ENCODE measurements around the gene HMGXB3.

The HMGXB3 gene

DNA sequence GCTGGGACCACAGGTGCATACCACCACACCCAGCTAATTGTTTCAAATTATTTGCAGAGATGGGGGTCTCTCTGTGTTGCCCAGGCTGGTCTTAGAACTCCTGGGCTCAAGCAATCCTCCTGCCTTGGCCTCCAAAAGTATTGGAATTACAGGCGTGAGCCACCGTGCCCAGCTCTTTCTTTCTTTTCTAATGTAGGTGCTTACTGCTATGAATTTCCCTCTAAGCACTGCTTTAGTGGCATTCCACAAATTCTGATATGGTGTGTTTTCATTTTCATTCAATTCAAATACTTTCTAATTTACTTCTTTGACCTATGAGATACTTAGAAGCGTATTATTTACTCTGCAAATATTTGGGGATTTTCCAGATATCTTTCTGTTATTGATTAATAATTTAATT is 14.9 kb downstream of the HMGXB3 start:
- no peak for TF ChIP-seq CTCF (IDR thresholded peaks at IDR 0.05; ENCODE audit: insufficient read depth, low read length)
- Histone ChIP-seq H3K27me3 (ENCODE audit: insufficient read depth, poor library complexity, severe bottlenecking) (no peaks in the 10 kb centered on the region), H3K4me3 (replicated peaks; ENCODE audit: insufficient read depth, low read length) (no peak overlapping the region), H3K27ac (replicated peaks) (no peak overlapping the region)
- no peak for DNase-seq (ENCODE audit: low read depth in 1 of 2, low spot score in 1 of 2)

DNA sequence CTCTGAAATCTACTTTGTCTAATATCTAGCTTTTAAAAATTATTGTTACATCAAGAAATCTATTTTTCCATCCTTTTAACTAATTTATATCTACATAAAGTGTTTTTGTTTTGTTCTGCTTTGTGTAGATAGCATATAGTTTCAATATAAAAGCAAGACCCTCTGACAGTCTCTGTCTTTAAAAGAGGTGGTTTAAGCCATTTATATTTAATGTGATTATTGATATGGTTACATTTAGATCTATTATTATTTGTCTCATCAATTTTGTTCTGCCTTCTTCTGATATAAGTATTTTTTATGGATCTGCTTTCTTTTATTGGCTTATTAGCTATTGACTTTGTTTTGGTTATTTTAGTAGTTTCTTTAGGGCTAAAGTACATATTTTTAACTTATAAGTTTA is 16.0 kb downstream of the HMGXB3 start:
- Histone ChIP-seq H3K4me3 (replicated peaks; ENCODE audit: insufficient read depth, low read length) (no peak overlapping the region), H3K27me3 (ENCODE audit: insufficient read depth, poor library complexity, severe bottlenecking) (no peaks in the 10 kb centered on the region), H3K27ac (replicated peaks) (no peak overlapping the region)
- TF ChIP-seq GABPA (IDR thresholded peaks at IDR 0.05; ENCODE audit: low read depth) = no peak
- TF ChIP-seq SPI1 (IDR thresholded peaks at IDR 0.05; ENCODE audit: borderline replicate concordance, low read depth) = no peak
- no peak for TF ChIP-seq REST (IDR thresholded peaks at IDR 0.05; ENCODE audit: insufficient replicate concordance, low read depth)
- no peak for TF ChIP-seq CTCF (IDR thresholded peaks at IDR 0.05; ENCODE audit: insufficient read depth, low read length)
- no peak for TF ChIP-seq POLR2AphosphoS5 (IDR thresholded peaks at IDR 0.05; ENCODE audit: low read depth)
- no peak for DNase-seq (ENCODE audit: low read depth in 1 of 2, low spot score in 1 of 2)

DNA sequence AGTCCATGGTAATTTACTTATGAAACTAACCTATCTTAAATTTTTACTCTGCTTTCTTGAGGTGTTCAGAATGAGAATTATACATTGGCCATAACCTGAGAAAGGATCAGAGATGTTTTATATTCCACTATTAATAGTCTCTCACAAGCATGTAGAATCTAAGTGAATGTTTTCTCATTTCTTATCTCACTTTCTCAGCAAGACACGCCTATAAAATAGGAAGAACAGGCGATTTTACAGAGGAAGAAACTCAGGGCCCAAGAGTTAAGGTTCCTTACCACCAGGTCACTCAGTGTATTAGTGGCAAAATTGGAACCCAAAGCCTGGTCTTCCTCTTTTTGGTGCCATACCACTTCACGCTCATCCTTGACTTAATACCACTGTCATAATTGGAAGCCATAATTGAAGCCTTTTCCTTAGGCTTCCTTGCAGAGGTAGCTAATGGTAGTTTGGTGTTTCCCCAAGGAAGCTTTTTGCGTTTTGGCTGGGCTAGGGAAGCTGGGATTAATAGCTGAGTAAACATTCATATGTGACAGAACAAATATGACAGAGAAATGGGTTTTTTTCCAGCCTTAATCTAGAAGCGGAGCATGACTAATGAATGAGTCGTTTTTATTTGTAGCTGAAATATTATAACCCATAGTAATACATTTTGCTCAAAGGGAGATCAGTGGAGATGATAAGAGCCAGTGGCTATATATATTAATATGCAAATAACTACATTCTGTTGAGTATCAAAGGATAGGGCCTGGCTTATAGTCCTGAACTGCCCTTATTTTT is 16.9 kb downstream of the HMGXB3 start:
- TF ChIP-seq SPI1 (IDR thresholded peaks at IDR 0.05; ENCODE audit: borderline replicate concordance, low read depth) (no peak), GABPA (IDR thresholded peaks at IDR 0.05; ENCODE audit: low read depth) (no peak), CTCF (IDR thresholded peaks at IDR 0.05; ENCODE audit: insufficient read depth, low read length) (no peak), POLR2AphosphoS5 (IDR thresholded peaks at IDR 0.05; ENCODE audit: low read depth) (no peak), REST (IDR thresholded peaks at IDR 0.05; ENCODE audit: insufficient replicate concordance, low read depth) (no peak)
- no peak for DNase-seq (ENCODE audit: low read depth in 1 of 2, low spot score in 1 of 2)

DNA sequence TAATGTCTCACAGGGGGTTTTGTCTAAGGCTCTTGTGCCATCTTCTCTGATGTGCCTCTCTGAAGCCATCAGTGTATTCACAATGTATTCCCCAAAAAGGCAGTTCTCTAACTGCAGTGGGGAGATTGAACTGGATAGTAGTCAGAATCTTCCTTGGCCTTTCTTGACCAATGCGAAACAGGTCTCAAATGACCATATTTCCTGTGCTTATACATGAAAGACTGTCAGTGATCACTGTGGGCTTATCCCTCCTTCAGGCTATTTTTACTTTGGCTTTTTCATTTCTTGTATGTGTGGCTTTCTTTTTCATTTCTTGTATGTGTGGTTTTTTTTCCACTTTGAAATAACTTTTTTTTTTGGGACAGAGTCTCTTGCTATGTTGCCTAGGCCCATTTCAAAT is 19.7 kb downstream of the HMGXB3 start:
- Histone ChIP-seq H3K27me3 (ENCODE audit: insufficient read depth, poor library complexity, severe bottlenecking) (no peaks in the 10 kb centered on the region), H3K4me3 (replicated peaks; ENCODE audit: insufficient read depth, low read length) (no peak overlapping the region), H3K27ac (replicated peaks) (no peak overlapping the region)
- TF ChIP-seq CTCF (IDR thresholded peaks at IDR 0.05; ENCODE audit: insufficient read depth, low read length) = no peak
- TF ChIP-seq SPI1 (IDR thresholded peaks at IDR 0.05; ENCODE audit: borderline replicate concordance, low read depth) = no peak
- TF ChIP-seq POLR2AphosphoS5 (IDR thresholded peaks at IDR 0.05; ENCODE audit: low read depth) = no peak
- TF ChIP-seq REST (IDR thresholded peaks at IDR 0.05; ENCODE audit: insufficient replicate concordance, low read depth) = no peak
- no peak for TF ChIP-seq GABPA (IDR thresholded peaks at IDR 0.05; ENCODE audit: low read depth)
- no peak for DNase-seq (ENCODE audit: low read depth in 1 of 2, low spot score in 1 of 2)

More for the DNA sequence above, 16.9 kb downstream of the HMGXB3 start:
- Histone ChIP-seq H3K27ac (replicated peaks) (no peak overlapping the region), H3K27me3 (ENCODE audit: insufficient read depth, poor library complexity, severe bottlenecking) (no peaks in the 10 kb centered on the region), H3K4me3 (replicated peaks; ENCODE audit: insufficient read depth, low read length) (no peak overlapping the region)

All from HL-60 (cell line).